Breast epithelium (tissue), 3 donors: ENCODE results near the gene F13B.

Experiments
- POLR2AphosphoS5 ChIP-seq, 3 donors: sonication (generic); formaldehyde crosslinking; IDR thresholded peaks; one replicate each; pipeline ENCODE4 v1.6.1; 2017; ENCODE audit warnings: antibody characterized with exemption in 3 of 3
- TF ChIP-seq, protein P1 (sequence below), 3 donors: fragments of 450-650 bp; IDR thresholded peaks; one replicate each; pipeline ENCODE4 v1.5.1; 2016 to 2017; ENCODE audit warnings: antibody characterized with exemption in 3 of 3, mild to moderate bottlenecking in 3 of 3, moderate library complexity in 3 of 3

DNA sequence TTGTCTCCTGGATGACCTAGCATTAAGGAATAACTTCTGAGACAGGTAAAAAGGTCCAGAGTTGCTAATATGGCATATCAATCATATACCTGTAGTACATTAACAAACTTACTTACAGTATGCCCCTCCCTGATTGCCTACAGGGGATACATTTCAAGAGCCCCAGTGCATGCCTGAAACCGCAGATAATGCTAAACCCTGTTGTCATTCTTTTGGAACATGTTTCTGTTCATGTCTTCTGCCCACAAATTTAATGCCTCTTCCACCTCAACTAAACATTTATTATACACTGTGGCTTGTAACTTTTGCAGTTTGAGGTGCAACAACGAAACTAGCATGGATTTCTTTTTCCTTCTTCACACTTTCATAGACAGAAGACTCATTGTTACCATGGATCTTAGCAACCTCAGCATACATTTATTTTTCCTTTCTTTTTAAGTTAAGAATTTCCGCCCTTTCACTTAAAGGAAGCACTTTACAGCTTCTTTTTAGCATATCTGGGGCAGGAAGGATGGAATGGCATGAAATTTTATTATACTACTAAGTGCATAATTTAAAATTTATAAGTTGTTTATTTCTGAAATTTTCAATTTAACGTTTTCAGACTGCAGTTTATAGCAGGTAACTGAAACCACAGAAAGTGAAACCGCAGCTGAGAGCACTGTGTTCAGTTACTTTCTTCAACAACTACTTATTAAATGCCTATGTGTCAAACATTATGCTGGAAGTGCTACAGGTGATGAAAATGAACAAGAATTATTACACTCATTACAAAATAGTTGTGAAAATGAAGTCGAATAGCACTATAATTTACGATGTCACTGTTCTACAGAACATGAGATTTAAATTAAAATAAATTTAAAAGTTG is 25.3 kb downstream of the F13B start:
- TF ChIP-seq, protein P1, sequence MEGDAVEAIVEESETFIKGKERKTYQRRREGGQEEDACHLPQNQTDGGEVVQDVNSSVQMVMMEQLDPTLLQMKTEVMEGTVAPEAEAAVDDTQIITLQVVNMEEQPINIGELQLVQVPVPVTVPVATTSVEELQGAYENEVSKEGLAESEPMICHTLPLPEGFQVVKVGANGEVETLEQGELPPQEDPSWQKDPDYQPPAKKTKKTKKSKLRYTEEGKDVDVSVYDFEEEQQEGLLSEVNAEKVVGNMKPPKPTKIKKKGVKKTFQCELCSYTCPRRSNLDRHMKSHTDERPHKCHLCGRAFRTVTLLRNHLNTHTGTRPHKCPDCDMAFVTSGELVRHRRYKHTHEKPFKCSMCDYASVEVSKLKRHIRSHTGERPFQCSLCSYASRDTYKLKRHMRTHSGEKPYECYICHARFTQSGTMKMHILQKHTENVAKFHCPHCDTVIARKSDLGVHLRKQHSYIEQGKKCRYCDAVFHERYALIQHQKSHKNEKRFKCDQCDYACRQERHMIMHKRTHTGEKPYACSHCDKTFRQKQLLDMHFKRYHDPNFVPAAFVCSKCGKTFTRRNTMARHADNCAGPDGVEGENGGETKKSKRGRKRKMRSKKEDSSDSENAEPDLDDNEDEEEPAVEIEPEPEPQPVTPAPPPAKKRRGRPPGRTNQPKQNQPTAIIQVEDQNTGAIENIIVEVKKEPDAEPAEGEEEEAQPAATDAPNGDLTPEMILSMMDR (IDR thresholded peaks at IDR 0.05) = no peak
- no peak for TF ChIP-seq POLR2AphosphoS5 (IDR thresholded peaks at IDR 0.05)
